OCI-LY7 (cell line): ENCODE data around the gene KHDC4.
A peak's percentile ranks its signal among the peaks of the same experiment; 100 is the strongest.

ENCODE experiments used
- EZH2phosphoT487 ChIP-seq: fragments of 200-600 bp; sonication (generic); IDR thresholded peaks from 2 replicates; pipeline ENCODE4 v1.6.1; 2018; ENCODE audit warnings: low read depth, borderline replicate concordance, mild to moderate bottlenecking, mixed run types, antibody characterized with exemption, low read length, moderate library complexity, mixed read lengths
- TF ChIP-seq, protein P1 (sequence below): fragments of 200-600 bp; sonication (generic); conservative IDR thresholded peaks from 2 replicates; pipeline ENCODE4 v1.5.1; 2014; ENCODE audit warnings: mild to moderate bottlenecking, antibody characterized with exemption, low read length, moderate library complexity, mixed read lengths

GRCh38 chr1:155979597-155980343 lies 45.6 kb upstream of the KHDC4 start:
- TF ChIP-seq, protein P1, sequence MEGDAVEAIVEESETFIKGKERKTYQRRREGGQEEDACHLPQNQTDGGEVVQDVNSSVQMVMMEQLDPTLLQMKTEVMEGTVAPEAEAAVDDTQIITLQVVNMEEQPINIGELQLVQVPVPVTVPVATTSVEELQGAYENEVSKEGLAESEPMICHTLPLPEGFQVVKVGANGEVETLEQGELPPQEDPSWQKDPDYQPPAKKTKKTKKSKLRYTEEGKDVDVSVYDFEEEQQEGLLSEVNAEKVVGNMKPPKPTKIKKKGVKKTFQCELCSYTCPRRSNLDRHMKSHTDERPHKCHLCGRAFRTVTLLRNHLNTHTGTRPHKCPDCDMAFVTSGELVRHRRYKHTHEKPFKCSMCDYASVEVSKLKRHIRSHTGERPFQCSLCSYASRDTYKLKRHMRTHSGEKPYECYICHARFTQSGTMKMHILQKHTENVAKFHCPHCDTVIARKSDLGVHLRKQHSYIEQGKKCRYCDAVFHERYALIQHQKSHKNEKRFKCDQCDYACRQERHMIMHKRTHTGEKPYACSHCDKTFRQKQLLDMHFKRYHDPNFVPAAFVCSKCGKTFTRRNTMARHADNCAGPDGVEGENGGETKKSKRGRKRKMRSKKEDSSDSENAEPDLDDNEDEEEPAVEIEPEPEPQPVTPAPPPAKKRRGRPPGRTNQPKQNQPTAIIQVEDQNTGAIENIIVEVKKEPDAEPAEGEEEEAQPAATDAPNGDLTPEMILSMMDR, result 0 out of 2 replicates have a peak, but pooled peaks have one; percentile 5
- no peak for TF ChIP-seq EZH2phosphoT487
